ENCODE measurements around the gene CDH2.

DNA sequence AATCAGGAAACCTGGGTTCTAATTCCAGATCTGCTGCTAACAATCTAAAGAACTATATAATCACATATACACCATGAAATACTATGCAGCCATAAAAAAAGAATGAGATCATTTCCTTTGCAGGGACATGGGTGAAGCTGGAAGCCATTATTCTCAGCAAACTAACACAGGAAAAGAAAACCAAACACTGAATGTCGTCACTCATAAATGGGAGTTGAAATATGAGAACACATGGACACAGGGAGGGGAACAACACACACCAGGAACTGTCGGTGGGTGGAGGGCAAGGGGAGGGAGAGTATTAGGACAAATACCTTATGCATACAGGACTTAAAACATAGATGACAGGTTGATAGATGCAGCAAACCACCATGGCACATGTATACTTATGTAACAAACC is 33.2 kb downstream of the CDH2 start:
- no peak for TF ChIP-seq POLR2A (IDR thresholded peaks at IDR 0.05)
- TF ChIP-seq, protein P1, sequence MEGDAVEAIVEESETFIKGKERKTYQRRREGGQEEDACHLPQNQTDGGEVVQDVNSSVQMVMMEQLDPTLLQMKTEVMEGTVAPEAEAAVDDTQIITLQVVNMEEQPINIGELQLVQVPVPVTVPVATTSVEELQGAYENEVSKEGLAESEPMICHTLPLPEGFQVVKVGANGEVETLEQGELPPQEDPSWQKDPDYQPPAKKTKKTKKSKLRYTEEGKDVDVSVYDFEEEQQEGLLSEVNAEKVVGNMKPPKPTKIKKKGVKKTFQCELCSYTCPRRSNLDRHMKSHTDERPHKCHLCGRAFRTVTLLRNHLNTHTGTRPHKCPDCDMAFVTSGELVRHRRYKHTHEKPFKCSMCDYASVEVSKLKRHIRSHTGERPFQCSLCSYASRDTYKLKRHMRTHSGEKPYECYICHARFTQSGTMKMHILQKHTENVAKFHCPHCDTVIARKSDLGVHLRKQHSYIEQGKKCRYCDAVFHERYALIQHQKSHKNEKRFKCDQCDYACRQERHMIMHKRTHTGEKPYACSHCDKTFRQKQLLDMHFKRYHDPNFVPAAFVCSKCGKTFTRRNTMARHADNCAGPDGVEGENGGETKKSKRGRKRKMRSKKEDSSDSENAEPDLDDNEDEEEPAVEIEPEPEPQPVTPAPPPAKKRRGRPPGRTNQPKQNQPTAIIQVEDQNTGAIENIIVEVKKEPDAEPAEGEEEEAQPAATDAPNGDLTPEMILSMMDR (IDR thresholded peaks at IDR 0.05): no peak
- no peak for TF ChIP-seq POLR2AphosphoS5 (IDR thresholded peaks at IDR 0.05)

Data from suprapubic skin (tissue), 4 donors.